ENCODE measurements around the gene IL23R. TPM values are rescaled to one million over a fixed set of nuclear protein-coding genes. Genes with fewer than 3 reads are reported as not detected.

IL23R gene
- total RNA-seq, 2 donors from 2014 or later, result 0.26 TPM; not detected in 1

DNA sequence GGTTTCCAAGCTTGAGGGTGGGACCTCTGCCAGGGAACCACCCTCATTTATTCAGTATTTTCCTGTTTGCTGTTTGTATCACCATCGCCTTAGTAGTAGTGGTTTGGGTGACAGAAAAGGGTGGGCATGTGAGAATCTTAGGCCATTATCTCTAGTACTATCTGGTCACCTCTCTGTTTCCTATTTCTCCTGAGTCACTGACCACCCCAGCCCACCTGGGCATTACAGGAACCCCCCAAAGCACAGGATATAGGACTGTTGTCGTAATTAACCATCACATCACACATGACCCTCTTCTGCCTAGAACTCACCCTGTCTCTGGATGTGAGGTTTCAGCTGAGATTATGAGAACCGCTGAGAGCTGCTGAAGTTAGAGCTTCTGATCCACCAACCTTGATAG is 60.4 kb downstream of the IL23R start:
- Histone ChIP-seq H3K9me3 (no peaks in the 10 kb centered on the region), H3K4me1 (peaks cover 5% of the 10 kb centered on the region), H3K27ac (no peak overlapping the region), H3K27me3 (no peaks in the 10 kb centered on the region), H3K4me3 (no peak overlapping the region), H3K36me3 (replicated peaks in 1 of 2; ENCODE audit: insufficient read depth in 1 of 2, low read depth in 2 of 2) (no peaks in the 10 kb centered on the region)
- intact Hi-C loops (cut with DNase I), result no loop called here
- 92 to 96% methylated on average over 3 of the region's 3 CpGs for WGBS, 2 donors
- TF ChIP-seq, protein P1, sequence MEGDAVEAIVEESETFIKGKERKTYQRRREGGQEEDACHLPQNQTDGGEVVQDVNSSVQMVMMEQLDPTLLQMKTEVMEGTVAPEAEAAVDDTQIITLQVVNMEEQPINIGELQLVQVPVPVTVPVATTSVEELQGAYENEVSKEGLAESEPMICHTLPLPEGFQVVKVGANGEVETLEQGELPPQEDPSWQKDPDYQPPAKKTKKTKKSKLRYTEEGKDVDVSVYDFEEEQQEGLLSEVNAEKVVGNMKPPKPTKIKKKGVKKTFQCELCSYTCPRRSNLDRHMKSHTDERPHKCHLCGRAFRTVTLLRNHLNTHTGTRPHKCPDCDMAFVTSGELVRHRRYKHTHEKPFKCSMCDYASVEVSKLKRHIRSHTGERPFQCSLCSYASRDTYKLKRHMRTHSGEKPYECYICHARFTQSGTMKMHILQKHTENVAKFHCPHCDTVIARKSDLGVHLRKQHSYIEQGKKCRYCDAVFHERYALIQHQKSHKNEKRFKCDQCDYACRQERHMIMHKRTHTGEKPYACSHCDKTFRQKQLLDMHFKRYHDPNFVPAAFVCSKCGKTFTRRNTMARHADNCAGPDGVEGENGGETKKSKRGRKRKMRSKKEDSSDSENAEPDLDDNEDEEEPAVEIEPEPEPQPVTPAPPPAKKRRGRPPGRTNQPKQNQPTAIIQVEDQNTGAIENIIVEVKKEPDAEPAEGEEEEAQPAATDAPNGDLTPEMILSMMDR (IDR thresholded peaks at IDR 0.05), result no peak
- no peak for TF ChIP-seq POLR2A (IDR thresholded peaks at IDR 0.05)
- DNase-seq, result no peak
- no peak for ATAC-seq

DNA sequence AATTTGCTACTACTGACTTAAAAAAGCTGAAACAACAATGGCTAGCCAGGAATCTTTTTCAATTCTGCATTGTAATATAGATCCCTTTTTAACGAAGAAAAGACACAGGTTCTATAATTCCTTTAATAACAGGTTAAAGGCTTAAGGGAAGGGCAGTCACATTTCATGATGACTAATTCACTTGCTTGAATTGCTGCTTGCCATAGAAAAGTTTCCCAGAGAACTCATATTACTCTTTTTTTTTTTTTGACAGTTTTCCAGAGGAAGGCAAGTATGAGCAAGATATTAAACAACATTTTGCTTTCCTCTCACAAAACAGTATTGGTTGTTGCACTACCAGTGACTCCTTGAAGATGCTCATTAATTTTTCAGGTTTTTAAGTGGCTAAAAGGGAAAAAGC is 60.9 kb downstream of the IL23R start:
- Histone ChIP-seq H3K4me1 (peaks cover 5% of the 10 kb centered on the region), H3K27ac (no peak overlapping the region), H3K27me3 (no peaks in the 10 kb centered on the region), H3K36me3 (replicated peaks in 1 of 2; ENCODE audit: insufficient read depth in 1 of 2, low read depth in 2 of 2) (no peaks in the 10 kb centered on the region), H3K9me3 (no peaks in the 10 kb centered on the region), H3K4me3 (no peak overlapping the region)
- WGBS, 2 donors, result 100% methylated on average over 1 of the region's 1 CpG
- DNase-seq, result no peak
- intact Hi-C loops (cut with DNase I), result no loop called here
- ATAC-seq, result no peak
- no peak for TF ChIP-seq POLR2A (IDR thresholded peaks at IDR 0.05)
- TF ChIP-seq, protein P1 (IDR thresholded peaks at IDR 0.05), result no peak

DNA sequence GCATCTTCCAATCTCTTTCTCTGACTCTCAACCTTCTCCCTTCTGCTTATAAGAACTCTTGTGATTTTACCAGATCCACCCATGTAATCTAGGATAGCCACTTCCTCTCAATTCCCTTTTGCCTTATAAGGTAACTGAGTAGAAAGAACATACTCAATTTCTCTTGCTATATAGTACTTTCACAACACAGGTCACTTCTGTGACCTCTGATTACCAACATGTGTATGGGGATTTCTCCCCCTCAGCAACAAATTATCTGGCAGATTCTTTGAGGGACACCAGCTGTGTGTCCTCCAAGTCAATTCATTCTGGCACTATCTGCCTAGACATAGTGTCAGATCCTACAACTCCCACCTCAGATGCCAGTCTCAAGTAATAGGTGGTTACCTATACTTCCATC is 62.5 kb downstream of the IL23R start:
- H3K36me3 ChIP-seq (replicated peaks in 1 of 2; ENCODE audit: insufficient read depth in 1 of 2, low read depth in 2 of 2), result no peaks in the 10 kb centered on the region
- ATAC-seq (no peak), DNase-seq (no peak)
- H3K27ac ChIP-seq, result no peak overlapping the region
- H3K9me3 ChIP-seq, result no peaks in the 10 kb centered on the region
- TF ChIP-seq, protein P1 (IDR thresholded peaks at IDR 0.05), result no peak
- TF ChIP-seq POLR2A (IDR thresholded peaks at IDR 0.05), result no peak
- intact Hi-C loops (cut with DNase I), result no loop called here
- no peak overlapping the region for H3K4me3 ChIP-seq
- H3K27me3 ChIP-seq, result no peaks in the 10 kb centered on the region
- H3K4me1 ChIP-seq, result peaks cover 4% of the 10 kb centered on the region

DNA sequence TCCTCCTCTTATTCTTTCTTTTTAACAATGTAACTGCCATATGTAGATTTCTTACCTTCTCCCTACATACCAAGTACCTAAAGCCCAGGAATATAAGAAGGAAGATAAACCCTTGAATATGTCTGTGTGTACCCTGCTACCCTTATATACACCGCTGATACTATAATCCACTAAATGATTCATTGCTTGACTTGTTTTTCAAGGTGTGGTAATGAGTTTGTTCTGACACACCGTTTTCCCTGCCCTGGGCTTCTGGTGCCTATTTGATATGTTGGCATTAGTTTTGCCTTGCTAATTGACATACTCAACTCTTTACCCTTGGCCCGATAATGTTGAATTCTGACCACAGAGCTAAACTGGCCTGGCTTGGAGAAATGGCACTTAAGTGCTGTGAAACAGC is 64.3 kb downstream of the IL23R start:
- no peak overlapping the region for H3K27ac ChIP-seq
- ATAC-seq (no peak), DNase-seq (no peak)
- no peaks in the 10 kb centered on the region for H3K36me3 ChIP-seq (replicated peaks in 1 of 2; ENCODE audit: insufficient read depth in 1 of 2, low read depth in 2 of 2)
- no peaks in the 10 kb centered on the region for H3K27me3 ChIP-seq
- no peaks in the 10 kb centered on the region for H3K4me1 ChIP-seq
- H3K4me3 ChIP-seq, result no peak overlapping the region
- TF ChIP-seq POLR2A (IDR thresholded peaks at IDR 0.05), result no peak
- TF ChIP-seq, protein P1 (IDR thresholded peaks at IDR 0.05), result no peak
- 76 to 78% methylated on average over 3 of the region's 3 CpGs for WGBS, 2 donors
- intact Hi-C loops (cut with DNase I), result loop anchor here (5.0 kb wide), 1 partner anchor 267 kb away; no protein-coding TSS in a partner anchor
- H3K9me3 ChIP-seq, result no peaks in the 10 kb centered on the region

DNA sequence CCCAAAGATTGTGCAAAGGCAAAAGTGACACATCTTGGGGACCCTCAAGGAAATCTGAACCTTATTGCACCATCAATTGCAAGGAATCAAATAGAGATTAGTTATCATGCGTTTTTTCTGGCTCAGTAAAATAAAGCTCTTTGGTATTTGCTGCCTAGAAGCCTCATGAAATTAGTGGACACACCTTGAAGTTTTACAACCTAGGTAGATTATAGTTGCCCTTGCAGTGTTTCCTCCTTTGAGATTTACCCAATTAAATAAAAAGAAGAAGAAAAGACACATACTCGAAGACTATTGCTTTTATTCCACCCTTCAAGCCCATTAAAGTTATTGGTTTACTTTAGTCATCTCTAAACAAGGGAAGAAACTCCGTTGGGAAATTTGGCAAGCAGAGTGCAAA is 70.0 kb downstream of the IL23R start:
- WGBS, 2 donors, result 39 to 43% methylated on average over 3 of the region's 3 CpGs
- intact Hi-C loops (cut with DNase I), result no loop called here
- TF ChIP-seq POLR2A (IDR thresholded peaks at IDR 0.05), result no peak
- TF ChIP-seq, protein P1 (IDR thresholded peaks at IDR 0.05), result no peak
- Histone ChIP-seq H3K36me3 (replicated peaks in 1 of 2; ENCODE audit: insufficient read depth in 1 of 2, low read depth in 2 of 2) (no peaks in the 10 kb centered on the region), H3K27me3 (no peaks in the 10 kb centered on the region), H3K4me3 (no peak overlapping the region), H3K4me1 (no peaks in the 10 kb centered on the region), H3K9me3 (no peaks in the 10 kb centered on the region), H3K27ac (no peak overlapping the region)
- ATAC-seq (no peak), DNase-seq (no peak)
